SH-SY5Y (cell line): ENCODE data around the gene FOCAD.

Source experiments
- GATA2 ChIP-seq: IDR thresholded peaks from 2 replicates; pipeline ENCODE4 v1.6.1; 2011; ENCODE audit warnings: mild to moderate bottlenecking, low read depth, low read length
- GATA3 ChIP-seq: IDR thresholded peaks from 2 replicates; pipeline ENCODE4 v1.6.1; 2011; ENCODE audit warnings: low read depth, mild to moderate bottlenecking, low read length, moderate library complexity

- TF ChIP-seq GATA2 (no peak), GATA3 (no peak)
These were observed 87.7 kb downstream of the FOCAD start for GRCh38 chr9:20771729-20772128.
